ENCODE results near the gene NADSYN1. TPM values are rescaled to one million over a fixed set of nuclear protein-coding genes. Genes with fewer than 3 reads are reported as not detected.

NADSYN1 gene
- polyA plus RNA-seq, 1 donor from 2014 or later = 66.9 TPM

GRCh38 chr11:71545405-71545966, 92.5 kb downstream of the NADSYN1 start:
- Histone ChIP-seq H3K27ac (ENCODE audit: low read length) (no peak overlapping the region), H3K9me2 (ENCODE audit: insufficient read depth, low read length) (no peaks in the 10 kb centered on the region), H4K20me1 (ENCODE audit: insufficient read depth) (no peaks in the 10 kb centered on the region), H3K9me3 (ENCODE audit: low read length) (no peaks in the 10 kb centered on the region), H3K27me3 (ENCODE audit: insufficient read depth, low read depth, low read length) (no peaks in the 10 kb centered on the region), H3K4me2 (ENCODE audit: low read length) (no peak overlapping the region), H3K9ac (ENCODE audit: low read length) (no peak overlapping the region), H2AFZ (ENCODE audit: low read depth, low read length) (no peak overlapping the region), H3K4me3 (ENCODE audit: low read length) (no peak overlapping the region), H3K36me3 (ENCODE audit: insufficient read depth, low read length) (no peaks in the 10 kb centered on the region), H3F3A (ENCODE audit: insufficient read depth, low read length, poor library complexity, severe bottlenecking) (no peaks in the 10 kb centered on the region), H3K79me2 (replicated peaks; ENCODE audit: insufficient read depth, low read length) (no peaks in the 10 kb centered on the region)
- no peak for TF ChIP-seq MXI1 (conservative IDR thresholded peaks at IDR 0.05; ENCODE audit: poor library complexity, severe bottlenecking)
- no peak for TF ChIP-seq EP300 (conservative IDR thresholded peaks at IDR 0.05; ENCODE audit: poor library complexity, severe bottlenecking)
- TF ChIP-seq TAF1 (IDR thresholded peaks at IDR 0.05; ENCODE audit: low read depth) = no peak
- TF ChIP-seq, protein P1, sequence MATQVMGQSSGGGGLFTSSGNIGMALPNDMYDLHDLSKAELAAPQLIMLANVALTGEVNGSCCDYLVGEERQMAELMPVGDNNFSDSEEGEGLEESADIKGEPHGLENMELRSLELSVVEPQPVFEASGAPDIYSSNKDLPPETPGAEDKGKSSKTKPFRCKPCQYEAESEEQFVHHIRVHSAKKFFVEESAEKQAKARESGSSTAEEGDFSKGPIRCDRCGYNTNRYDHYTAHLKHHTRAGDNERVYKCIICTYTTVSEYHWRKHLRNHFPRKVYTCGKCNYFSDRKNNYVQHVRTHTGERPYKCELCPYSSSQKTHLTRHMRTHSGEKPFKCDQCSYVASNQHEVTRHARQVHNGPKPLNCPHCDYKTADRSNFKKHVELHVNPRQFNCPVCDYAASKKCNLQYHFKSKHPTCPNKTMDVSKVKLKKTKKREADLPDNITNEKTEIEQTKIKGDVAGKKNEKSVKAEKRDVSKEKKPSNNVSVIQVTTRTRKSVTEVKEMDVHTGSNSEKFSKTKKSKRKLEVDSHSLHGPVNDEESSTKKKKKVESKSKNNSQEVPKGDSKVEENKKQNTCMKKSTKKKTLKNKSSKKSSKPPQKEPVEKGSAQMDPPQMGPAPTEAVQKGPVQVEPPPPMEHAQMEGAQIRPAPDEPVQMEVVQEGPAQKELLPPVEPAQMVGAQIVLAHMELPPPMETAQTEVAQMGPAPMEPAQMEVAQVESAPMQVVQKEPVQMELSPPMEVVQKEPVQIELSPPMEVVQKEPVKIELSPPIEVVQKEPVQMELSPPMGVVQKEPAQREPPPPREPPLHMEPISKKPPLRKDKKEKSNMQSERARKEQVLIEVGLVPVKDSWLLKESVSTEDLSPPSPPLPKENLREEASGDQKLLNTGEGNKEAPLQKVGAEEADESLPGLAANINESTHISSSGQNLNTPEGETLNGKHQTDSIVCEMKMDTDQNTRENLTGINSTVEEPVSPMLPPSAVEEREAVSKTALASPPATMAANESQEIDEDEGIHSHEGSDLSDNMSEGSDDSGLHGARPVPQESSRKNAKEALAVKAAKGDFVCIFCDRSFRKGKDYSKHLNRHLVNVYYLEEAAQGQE (IDR thresholded peaks at IDR 0.05; ENCODE audit: borderline replicate concordance) = no peak
- no peak for TF ChIP-seq POLR2AphosphoS5 (IDR thresholded peaks at IDR 0.05)
- TF ChIP-seq SMC3 (conservative IDR thresholded peaks at IDR 0.05; ENCODE audit: poor library complexity) = no peak
- no peak for TF ChIP-seq EZH2 (IDR thresholded peaks at IDR 0.05; ENCODE audit: borderline replicate concordance, insufficient read depth, low read length, poor library complexity, severe bottlenecking)
- TF ChIP-seq RAD21 (conservative IDR thresholded peaks at IDR 0.05) = no peak
- TF ChIP-seq, protein P2, sequence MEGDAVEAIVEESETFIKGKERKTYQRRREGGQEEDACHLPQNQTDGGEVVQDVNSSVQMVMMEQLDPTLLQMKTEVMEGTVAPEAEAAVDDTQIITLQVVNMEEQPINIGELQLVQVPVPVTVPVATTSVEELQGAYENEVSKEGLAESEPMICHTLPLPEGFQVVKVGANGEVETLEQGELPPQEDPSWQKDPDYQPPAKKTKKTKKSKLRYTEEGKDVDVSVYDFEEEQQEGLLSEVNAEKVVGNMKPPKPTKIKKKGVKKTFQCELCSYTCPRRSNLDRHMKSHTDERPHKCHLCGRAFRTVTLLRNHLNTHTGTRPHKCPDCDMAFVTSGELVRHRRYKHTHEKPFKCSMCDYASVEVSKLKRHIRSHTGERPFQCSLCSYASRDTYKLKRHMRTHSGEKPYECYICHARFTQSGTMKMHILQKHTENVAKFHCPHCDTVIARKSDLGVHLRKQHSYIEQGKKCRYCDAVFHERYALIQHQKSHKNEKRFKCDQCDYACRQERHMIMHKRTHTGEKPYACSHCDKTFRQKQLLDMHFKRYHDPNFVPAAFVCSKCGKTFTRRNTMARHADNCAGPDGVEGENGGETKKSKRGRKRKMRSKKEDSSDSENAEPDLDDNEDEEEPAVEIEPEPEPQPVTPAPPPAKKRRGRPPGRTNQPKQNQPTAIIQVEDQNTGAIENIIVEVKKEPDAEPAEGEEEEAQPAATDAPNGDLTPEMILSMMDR (IDR thresholded peaks at IDR 0.05; ENCODE audit: poor library complexity, severe bottlenecking) = no peak

- H3K4me2 ChIP-seq (ENCODE audit: low read length) = no peak within 1 kb of the TSS
- no peak within 1 kb of the TSS for H2AFZ ChIP-seq (ENCODE audit: low read depth, low read length)
- no peaks in the 10 kb centered on the region for H4K20me1 ChIP-seq (ENCODE audit: insufficient read depth)
- no peaks in the 10 kb centered on the region for H3K36me3 ChIP-seq (ENCODE audit: insufficient read depth, low read length)
- H3K9ac ChIP-seq (ENCODE audit: low read length) = no peak within 1 kb of the TSS
- no peaks in the 10 kb centered on the region for H3K27me3 ChIP-seq (ENCODE audit: insufficient read depth, low read depth, low read length)
- H3K9me2 ChIP-seq (ENCODE audit: insufficient read depth, low read length) = no peaks in the 10 kb centered on the region
- TF ChIP-seq EP300 (conservative IDR thresholded peaks at IDR 0.05; ENCODE audit: poor library complexity, severe bottlenecking) (no peak), EZH2 (IDR thresholded peaks at IDR 0.05; ENCODE audit: borderline replicate concordance, insufficient read depth, low read length, poor library complexity, severe bottlenecking) (no peak), MXI1 (conservative IDR thresholded peaks at IDR 0.05; ENCODE audit: poor library complexity, severe bottlenecking) (no peak), TAF1 (IDR thresholded peaks at IDR 0.05; ENCODE audit: low read depth) (no peak), SMC3 (conservative IDR thresholded peaks at IDR 0.05; ENCODE audit: poor library complexity) (no peak), POLR2AphosphoS5 (IDR thresholded peaks at IDR 0.05) (no peak), RAD21 (conservative IDR thresholded peaks at IDR 0.05) (no peak)
- TF ChIP-seq, protein P1 (IDR thresholded peaks at IDR 0.05; ENCODE audit: borderline replicate concordance) = no peak
- TF ChIP-seq, protein P2 (IDR thresholded peaks at IDR 0.05; ENCODE audit: poor library complexity, severe bottlenecking) = no peak
- H3K9me3 ChIP-seq (ENCODE audit: low read length) = no peaks in the 10 kb centered on the region
- no peak within 1 kb of the TSS for H3K27ac ChIP-seq (ENCODE audit: low read length)
- H3K79me2 ChIP-seq (replicated peaks; ENCODE audit: insufficient read depth, low read length) = no peaks in the 10 kb centered on the region
- H3K4me3 ChIP-seq (ENCODE audit: low read length) = no peak within 1 kb of the TSS
- H3F3A ChIP-seq (ENCODE audit: insufficient read depth, low read length, poor library complexity, severe bottlenecking) = no peaks in the 10 kb centered on the region
Measured at GRCh38 chr11:71548120-71548519, 95.1 kb downstream of the NADSYN1 start, which contains the start of gene KRTAP5-9. Gene KRTAP5-9 (plus strand): TSS chr11:71548420. CDS start chr11:71548658, 238 bp downstream.
